Measurements from ENCODE around the gene TMEM126B.
"Not testable (repeated sequence)": the region's sequence is repeated elsewhere in the genome, so short reads cannot be mapped to it uniquely, and the experiment has no call there.

The TMEM126B gene

GRCh38 chr11:85652786-85653447, 24.5 kb downstream of the TMEM126B start:
- peaks cover 5 to 6% of the 10 kb centered on the region in 2 experiments for H3K4me1 ChIP-seq (ENCODE audit: control insufficient read depth in 1 of 2, insufficient read depth in 1 of 2, low read depth in 1 of 2, low read length in 1 of 2)
- TF ChIP-seq CTCF (IDR thresholded peaks at IDR 0.05), result no peak
- H3K36me3 ChIP-seq, result peaks cover 26% of the 10 kb centered on the region

GRCh38 chr11:85654343-85654742, 25.9 kb downstream of the TMEM126B start:
- H3K27ac ChIP-seq; H3K4me1 ChIP-seq (ENCODE audit: control insufficient read depth in 1 of 2, insufficient read depth in 1 of 2, low read depth in 1 of 2, low read length in 1 of 2); H3K4me3 ChIP-seq (ENCODE audit: low read depth in 1 of 2, low read length in 1 of 2); H3K27me3 ChIP-seq; H3K9me3 ChIP-seq: not testable (repeated sequence)
- H3K36me3 ChIP-seq, result peaks cover 29% of the 10 kb centered on the region

More at GRCh38 chr11:85652786-85653447, 24.5 kb downstream of the TMEM126B start:
- Histone ChIP-seq H3K4me3 (ENCODE audit: low read depth in 1 of 2, low read length in 1 of 2) (no peak overlapping the region), H3K27ac (no peak overlapping the region), H3K27me3 (no peaks in the 10 kb centered on the region), H3K9me3 (no peaks in the 10 kb centered on the region)

GRCh38 chr11:85656777-85657176, 28.4 kb downstream of the TMEM126B start:
- TF ChIP-seq CTCF (IDR thresholded peaks at IDR 0.05), result no peak
- H3K36me3 ChIP-seq, result peaks cover 40% of the 10 kb centered on the region
- H3K27ac ChIP-seq, result no peak overlapping the region
- no peak overlapping the region for H3K4me3 ChIP-seq (ENCODE audit: low read depth in 1 of 2, low read length in 1 of 2)
- H3K27me3 ChIP-seq, result no peaks in the 10 kb centered on the region
- no peaks in the 10 kb centered on the region for H3K4me1 ChIP-seq (ENCODE audit: control insufficient read depth in 1 of 2, insufficient read depth in 1 of 2, low read depth in 1 of 2, low read length in 1 of 2)
- no peaks in the 10 kb centered on the region for H3K9me3 ChIP-seq

- Histone ChIP-seq H3K27me3 (no peaks in the 10 kb centered on the region), H3K4me3 (ENCODE audit: low read depth in 1 of 2, low read length in 1 of 2) (no peak overlapping the region), H3K4me1 (ENCODE audit: control insufficient read depth in 1 of 2, insufficient read depth in 1 of 2, low read depth in 1 of 2, low read length in 1 of 2) (peaks cover 13 to 14% of the 10 kb centered on the region in 2 experiments), H3K27ac (no peak overlapping the region), H3K36me3 (peaks cover 40% of the 10 kb centered on the region), H3K9me3 (no peaks in the 10 kb centered on the region)
- TF ChIP-seq CTCF (IDR thresholded peaks at IDR 0.05), result no peak
Observed at GRCh38 chr11:85658180-85658579, 29.8 kb downstream of the TMEM126B start.

GRCh38 chr11:85661972-85662664, 33.7 kb downstream of the TMEM126B start:
- TF ChIP-seq CTCF (IDR thresholded peaks at IDR 0.05), result no peak
- Histone ChIP-seq H3K36me3 (peaks cover 20% of the 10 kb centered on the region), H3K4me3 (ENCODE audit: low read depth in 1 of 2, low read length in 1 of 2) (no peak overlapping the region), H3K4me1 (ENCODE audit: control insufficient read depth in 1 of 2, insufficient read depth in 1 of 2, low read depth in 1 of 2, low read length in 1 of 2) (peaks cover 23 to 28% of the 10 kb centered on the region in 2 experiments), H3K9me3 (no peaks in the 10 kb centered on the region), H3K27me3 (no peaks in the 10 kb centered on the region), H3K27ac (no peak overlapping the region)

DNA sequence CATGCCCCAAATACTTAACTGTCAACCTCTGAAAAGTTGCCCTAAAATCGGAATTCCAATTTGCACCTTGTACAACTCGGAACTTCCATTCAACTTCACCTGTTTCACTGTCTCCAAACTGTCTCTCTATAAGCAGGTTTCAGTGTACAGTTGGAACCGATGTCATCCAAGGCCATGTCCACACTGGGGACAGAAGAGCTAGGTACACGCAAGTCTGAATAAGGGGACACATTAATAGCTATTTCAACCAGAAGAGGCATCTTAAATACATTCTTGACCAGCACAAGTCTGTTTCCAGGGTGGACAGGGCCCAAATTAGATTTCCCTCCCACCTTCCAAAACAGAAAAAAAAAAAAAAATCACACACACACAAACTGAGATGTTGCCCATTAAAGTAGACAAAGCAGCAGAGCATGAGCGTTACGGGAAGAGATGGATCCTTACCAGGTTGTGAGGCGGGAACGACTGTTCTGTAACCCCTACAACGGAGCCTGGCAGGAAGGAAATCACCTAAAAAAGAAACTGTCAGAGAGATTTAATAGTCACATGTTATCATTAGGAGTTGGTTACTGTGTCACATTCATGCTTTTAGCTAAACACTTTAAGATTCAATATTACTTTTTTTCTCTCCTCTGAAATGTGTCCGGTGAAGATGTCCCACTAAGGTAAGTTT, 34.8 kb downstream of the TMEM126B start:
- H3K36me3 ChIP-seq, result peaks cover 14% of the 10 kb centered on the region
- no peak for TF ChIP-seq CTCF (IDR thresholded peaks at IDR 0.05)
- no peaks in the 10 kb centered on the region for H3K9me3 ChIP-seq
- peak overlapping the region; percentile 92 for H3K27ac ChIP-seq
- H3K4me1 ChIP-seq (ENCODE audit: control insufficient read depth in 1 of 2, insufficient read depth in 1 of 2, low read depth in 1 of 2, low read length in 1 of 2), result peaks cover 23 to 28% of the 10 kb centered on the region in 2 experiments
- peak overlapping the region; percentile 89 to 95 for H3K4me3 ChIP-seq (ENCODE audit: low read depth in 1 of 2, low read length in 1 of 2)
- H3K27me3 ChIP-seq, result no peaks in the 10 kb centered on the region

Measured in neutrophil (primary cell).